IMR-90 (cell line): ENCODE measurements around the gene ZNF583. TPM values are rescaled to one million over a fixed set of nuclear protein-coding genes. Genes with fewer than 3 reads are reported as not detected.

ENCODE experiments used
- ATAC-seq: fragments of 200-7000 bp; cut with Tn5 transposase; 2 replicates; pipeline ENCODE4 v1.9.1; 2020; ENCODE audit warnings: low read depth, mild to moderate bottlenecking, moderate library complexity
- BruUV-seq: library from RNA; stranded (reverse); fragments of 400-500 nt; replicated peaks from 2 replicates; lab custom pipeline; 2021; lab: Mats Ljungman, UMichigan
- CTCF ChIA-PET: fragments of 300-600 bp; formaldehyde crosslinking; extraction: SDS; loops from one replicate; lab custom pipeline; 2021; ENCODE audit warnings: antibody characterized with exemption; lab: Yijun Ruan, JAX
- POLR2A ChIA-PET: fragments of 300-600 bp; sonication (Branson Sonifier 250); formaldehyde crosslinking; loops from one replicate; lab custom pipeline; 2022; ENCODE audit warnings: antibody characterized with exemption; ENCODE audit not compliant: unreplicated experiment; lab: Charles Lee
- DNase-seq: peaks from one replicate; pipeline ENCODE4 v3.0.0; 2013
- H2AFZ ChIP-seq: replicated peaks from 2 replicates; pipeline ENCODE3; 2013; ENCODE audit warnings: low read length, mild to moderate bottlenecking; ENCODE audit not compliant: poor library complexity
- H2AK5ac ChIP-seq: 2 replicates; pipeline ENCODE4 v1.6.1; 2013; ENCODE audit warnings: low read depth, low read length, inconsistent platforms
- H2AK9ac ChIP-seq: replicated peaks from 2 replicates; pipeline ENCODE3; 2013; ENCODE audit warnings: mild to moderate bottlenecking, low read depth, low read length, moderate library complexity; ENCODE audit not compliant: poor library complexity
- H2BK120ac ChIP-seq: 2 replicates; pipeline ENCODE4 v1.6.1; 2013; ENCODE audit warnings: low read depth, low read length, inconsistent platforms
- H2BK15ac ChIP-seq: 3 replicates; pipeline ENCODE4 v1.6.1; 2013; ENCODE audit warnings: low read depth, low read length, inconsistent platforms
- H2BK20ac ChIP-seq: 2 replicates; pipeline ENCODE4 v1.6.1; 2013; ENCODE audit warnings: low read depth, mild to moderate bottlenecking, inconsistent platforms, low read length, moderate library complexity
- H2BK5ac ChIP-seq: 2 replicates; pipeline ENCODE4 v1.6.1; 2013; ENCODE audit warnings: mild to moderate bottlenecking, low read depth, low read length, inconsistent platforms; ENCODE audit not compliant: poor library complexity, severe bottlenecking
- H3K14ac ChIP-seq: replicated peaks from 2 replicates; pipeline ENCODE4 v1.6.1; 2013; ENCODE audit warnings: low read depth, low read length, inconsistent platforms
- H3K18ac ChIP-seq: 2 replicates; pipeline ENCODE4 v1.6.1; 2013; ENCODE audit warnings: low read depth, low read length, control low read depth
- H3K23ac ChIP-seq: 2 replicates; pipeline ENCODE4 v1.6.1; 2013; ENCODE audit warnings: low read depth, low read length, inconsistent platforms
- H3K27ac ChIP-seq: 2 replicates; pipeline ENCODE4 v1.5.1; 2013; ENCODE audit warnings: mild to moderate bottlenecking, control low read depth, low read length; ENCODE audit not compliant: insufficient read depth
- H3K27me3 ChIP-seq: 2 replicates; pipeline ENCODE4 v1.6.1; 2013; ENCODE audit warnings: low read length; ENCODE audit not compliant: control insufficient read depth, insufficient read depth
- H3K36me3 ChIP-seq: 2 replicates; pipeline ENCODE4 v1.6.1; 2013; ENCODE audit warnings: low read length, mixed read lengths; ENCODE audit not compliant: control insufficient read depth, insufficient read depth
- H3K4ac ChIP-seq: 2 replicates; pipeline ENCODE4 v1.6.1; 2013; ENCODE audit warnings: low read depth, low read length, inconsistent platforms
- H3K4me1 ChIP-seq: 2 replicates; pipeline ENCODE4 v1.6.1; 2013; ENCODE audit warnings: low read length, mixed read lengths; ENCODE audit not compliant: control insufficient read depth, insufficient read depth
- H3K4me2 ChIP-seq: 2 replicates; pipeline ENCODE4 v1.6.1; 2013; ENCODE audit warnings: low read depth, mild to moderate bottlenecking, control low read depth, low read length, moderate library complexity
- H3K4me3 ChIP-seq: 2 replicates; pipeline ENCODE4 v1.5.1; 2013; ENCODE audit warnings: low read depth, mild to moderate bottlenecking, control low read depth, low read length, moderate library complexity; ENCODE audit not compliant: insufficient read depth
- H3K56ac ChIP-seq: 2 replicates; pipeline ENCODE4 v1.6.1; 2013; ENCODE audit warnings: low read length, inconsistent platforms; ENCODE audit not compliant: insufficient read depth; ENCODE audit errors: extremely low read depth
- H3K79me1 ChIP-seq, 2 experiments: 2 replicates each; pipeline ENCODE4 v1.6.1; 2013; ENCODE audit warnings: low read length in 2 of 2, inconsistent platforms in 1 of 2, low read depth in 1 of 2
- H3K9ac ChIP-seq: 2 replicates; pipeline ENCODE4 v1.6.1; 2013; ENCODE audit warnings: low read depth, low read length, control low read depth
- H3K9me1 ChIP-seq: 2 replicates; pipeline ENCODE4 v1.6.1; 2013; ENCODE audit warnings: low read length, inconsistent platforms; ENCODE audit not compliant: insufficient read depth
- H3K9me3 ChIP-seq: 2 replicates; pipeline ENCODE4 v1.6.1; 2013; ENCODE audit warnings: low read length; ENCODE audit not compliant: control insufficient read depth, insufficient read depth
- H4K20me1 ChIP-seq: 2 replicates; pipeline ENCODE4 v1.6.1; 2013; ENCODE audit warnings: low read length, inconsistent platforms; ENCODE audit not compliant: insufficient read depth
- H4K5ac ChIP-seq: 2 replicates; pipeline ENCODE4 v1.6.1; 2013; ENCODE audit warnings: mild to moderate bottlenecking, low read depth, low read length, control low read depth
- H4K8ac ChIP-seq, 2 experiments: 2 replicates each; pipeline ENCODE4 v1.6.1; 2013; ENCODE audit warnings: low read depth in 2 of 2, low read length in 2 of 2, control low read depth in 1 of 2, inconsistent platforms in 1 of 2
- H4K91ac ChIP-seq: 2 replicates; pipeline ENCODE4 v1.6.1; 2013; ENCODE audit warnings: low read depth, low read length, inconsistent platforms; ENCODE audit not compliant: insufficient read depth
- BHLHE40 ChIP-seq: fragments of 150-350 bp; IDR thresholded peaks from 2 replicates; pipeline ENCODE4 v1.6.1; 2016; ENCODE audit warnings: mild to moderate bottlenecking, low read depth, low read length
- CEBPB ChIP-seq: IDR thresholded peaks from 2 replicates; pipeline ENCODE4 v1.6.1; 2012; ENCODE audit warnings: low read depth, low read length, improper control_type of control experiment
- CHD1 ChIP-seq: IDR thresholded peaks from 2 replicates; pipeline ENCODE4 v1.6.1; 2012; ENCODE audit warnings: low read depth, low read length, improper control_type of control experiment
- CTCF ChIP-seq: conservative IDR thresholded peaks from 2 replicates; pipeline ENCODE4 v1.5.1; 2012; ENCODE audit warnings: mild to moderate bottlenecking, low read depth, low read length, improper control_type of control experiment
- ELK1 ChIP-seq: fragments of 150-350 bp; IDR thresholded peaks from 2 replicates; pipeline ENCODE4 v1.6.1; 2016; ENCODE audit warnings: low read depth, mild to moderate bottlenecking, low read length, moderate library complexity, borderline replicate concordance
- FOS ChIP-seq: fragments of 150-350 bp; IDR thresholded peaks from 2 replicates; pipeline ENCODE4 v1.6.1; 2016; ENCODE audit warnings: low read depth, low read length
- MAFK ChIP-seq: IDR thresholded peaks from 2 replicates; pipeline ENCODE4 v1.6.1; 2012; ENCODE audit warnings: low read depth, low read length, improper control_type of control experiment
- MAZ ChIP-seq: IDR thresholded peaks from 2 replicates; pipeline ENCODE4 v1.6.1; 2012; ENCODE audit warnings: low read depth, mild to moderate bottlenecking, low read length, improper control_type of control experiment, moderate library complexity, borderline replicate concordance
- MXI1 ChIP-seq: IDR thresholded peaks from 2 replicates; pipeline ENCODE4 v1.6.1; 2012; ENCODE audit warnings: low read depth, mild to moderate bottlenecking, low read length, moderate library complexity, borderline replicate concordance
- POLR2A ChIP-seq: IDR thresholded peaks from 2 replicates; pipeline ENCODE4 v1.6.1; 2012; ENCODE audit warnings: mild to moderate bottlenecking, low read depth, low read length
- RAD21 ChIP-seq: IDR thresholded peaks from 2 replicates; pipeline ENCODE4 v1.6.1; 2012; ENCODE audit warnings: low read length, improper control_type of control experiment
- RCOR1 ChIP-seq: IDR thresholded peaks from 2 replicates; pipeline ENCODE4 v1.6.1; 2012; ENCODE audit warnings: mild to moderate bottlenecking, low read length, improper control_type of control experiment; ENCODE audit not compliant: insufficient replicate concordance
- RFX5 ChIP-seq: IDR thresholded peaks from 2 replicates; pipeline ENCODE4 v1.8.0; 2012; ENCODE audit warnings: low read depth, mild to moderate bottlenecking, low read length, moderate library complexity
- USF2 ChIP-seq: fragments of 150-350 bp; IDR thresholded peaks from 2 replicates; pipeline ENCODE4 v1.6.1; 2017; ENCODE audit warnings: mild to moderate bottlenecking, antibody characterized with exemption, low read length, low read depth
- WGBS, 2 experiments: methylation state at CpG; one replicate each; pipeline versions ENCODE4 v1.1.5 to v1.1.7; 2013; ENCODE audit warnings: missing lambda C conversion rate in 2 of 2; ENCODE audit not compliant: insufficient read length in 1 of 2; ENCODE audit errors: extremely low coverage in 2 of 2; 5-methylcytosine and 5-hydroxymethylcytosine counted together
- dilution Hi-C: fragments of 300-500 bp; cut with HindIII; formaldehyde crosslinking; loops from one replicate; pipeline ENCODE4 v1.14.3; 2018; ENCODE audit warnings: low sequenced_read_pairs; ENCODE audit not compliant: unreplicated experiment
- in situ Hi-C: fragments of 300-500 bp; cut with MboI; formaldehyde crosslinking; loops from 3 replicates; pipeline ENCODE4 v1.14.3; 2019; ENCODE audit warnings: low sequenced_read_pairs, inconsistent platforms, mixed read lengths
- intact Hi-C: fragments of 100-400 bp; cut with micrococcal nuclease; formaldehyde crosslinking; loops from 2 replicates; pipeline ENCODE4 v1.10.0; 2022
- polyA plus RNA-seq, 3 experiments: library from polyadenylated mRNA; depleted of rRNA; stranded (reverse); fragments of >200 nt; gene quantifications; 2 replicates each; pipeline ENCODE4 v1.2.3, GENCODE V29; 2012; ENCODE audit warnings: low replicate concordance in 1 of 3
- total RNA-seq: library from RNA; depleted of rRNA; stranded (reverse); fragments of >200 nt; gene quantifications from 2 replicates; pipeline ENCODE4 v1.2.3, GENCODE V29; 2012

ZNF583 gene
- total and polyA plus RNA-seq, 2 of the 4 experiments (the other 2 are of a cell fraction) = 2.8 to 5.4 TPM

- no peaks in the 10 kb centered on the region for H3K9me1 ChIP-seq
- H4K5ac ChIP-seq = no peak overlapping the region
- POLR2A ChIA-PET = no interaction called here
- no peak overlapping the region for H3K56ac ChIP-seq
- no peak overlapping the region for H2AK9ac ChIP-seq
- CTCF ChIA-PET = no interaction called here
- H3K14ac ChIP-seq = no peak overlapping the region
- H2BK15ac ChIP-seq = no peak overlapping the region
- H3K23ac ChIP-seq = no peak overlapping the region
- H2BK120ac ChIP-seq = no peak overlapping the region
- WGBS, 2 experiments = no CpG with 5 or more reads among the region's 1 CpG
- H3K4me1 ChIP-seq = no peaks in the 10 kb centered on the region
- H4K91ac ChIP-seq = no peak overlapping the region
- H3K27me3 ChIP-seq = no peaks in the 10 kb centered on the region
- DNase-seq (no peak), ATAC-seq (no peak)
- no peaks in the 10 kb centered on the region for H4K20me1 ChIP-seq
- H2BK20ac ChIP-seq = no peak overlapping the region
- in situ Hi-C loops = no loop called here
- H3K4ac ChIP-seq = no peak overlapping the region
- H3K9ac ChIP-seq = no peak overlapping the region
- H4K8ac ChIP-seq = no peak overlapping the region
- H3K36me3 ChIP-seq = no peaks in the 10 kb centered on the region
- H3K4me2 ChIP-seq = no peak overlapping the region
- H3K18ac ChIP-seq = no peak overlapping the region
- TF ChIP-seq MXI1 = no peak
- TF ChIP-seq BHLHE40 = no peak
- no peak for TF ChIP-seq CEBPB
- TF ChIP-seq CTCF = no peak
- no peak for TF ChIP-seq FOS
- no peak for TF ChIP-seq POLR2A
- TF ChIP-seq RAD21 = no peak
- TF ChIP-seq MAFK = no peak
- no peak for TF ChIP-seq RCOR1
- TF ChIP-seq MAZ = no peak
- no peak for TF ChIP-seq USF2
- no peak for TF ChIP-seq CHD1
- TF ChIP-seq RFX5 = no peak
- no peak for TF ChIP-seq ELK1
- intact Hi-C loops = no loop called here
- H2AFZ ChIP-seq = no peak overlapping the region
- dilution Hi-C loops = no loop called here
- H2BK5ac ChIP-seq = no peak overlapping the region
- peaks cover 4% of the 10 kb centered on the region; the same call in 1 of the 2 replicates for H3K9me3 ChIP-seq
- BruUV-seq = no TSS peak
- no peak overlapping the region for H3K4me3 ChIP-seq
- H3K79me1 ChIP-seq = no peaks in the 10 kb centered on the region
- H3K27ac ChIP-seq = no peak overlapping the region
- H2AK5ac ChIP-seq = no peak overlapping the region
These were observed 48.6 kb upstream of the ZNF583 start for GRCh38 chr19:56355517-56355916.
